Inflammatory macrophage (primary cell): ENCODE data around the gene MED8.

ENCODE experiments used
- DNase-seq, 2 donors: peaks; one replicate each; pipeline ENCODE4 v3.0.0-alpha.2; 2020 to 2022

Gene MED8

DNA sequence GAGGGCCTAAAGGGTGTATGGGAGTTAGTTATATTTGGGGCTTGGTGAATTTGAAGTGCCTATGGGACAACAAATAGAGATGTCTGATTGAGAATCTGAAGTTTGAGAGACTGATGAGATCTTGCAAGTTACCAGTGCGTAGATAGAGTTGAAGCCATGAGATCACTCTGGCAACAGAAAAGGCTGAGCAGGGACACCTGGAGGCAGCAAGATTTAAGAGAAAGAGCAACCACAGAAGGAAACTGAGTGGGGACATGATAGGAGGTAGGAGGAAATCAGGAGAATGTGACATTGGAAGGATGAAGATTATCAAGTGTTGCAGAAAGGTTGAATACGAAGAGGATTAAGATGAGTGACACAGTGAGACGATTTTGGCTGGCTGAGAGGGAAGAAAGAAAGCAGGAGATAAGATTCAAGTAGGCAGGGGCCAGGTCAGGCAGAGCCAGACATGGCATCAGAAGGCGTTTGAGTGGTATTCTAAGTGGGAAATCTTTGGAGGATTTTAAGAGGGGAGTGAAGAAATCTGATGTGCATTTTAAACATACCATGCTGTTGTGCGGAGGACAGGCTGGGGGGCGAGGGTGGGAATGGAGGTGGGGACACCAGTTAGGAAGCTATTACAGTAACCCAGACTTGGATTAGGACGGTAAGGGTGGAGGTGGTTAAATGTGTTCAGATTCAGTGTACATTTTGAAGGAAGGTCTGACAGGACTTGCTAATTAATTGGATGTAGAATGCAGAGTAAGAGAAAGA is 55.0 kb downstream of the MED8 start:
- no peak for DNase-seq
